Stimulated activated CD4-positive, alpha-beta T cell treated with anti-CD3 and anti-CD28 coated beads, Interleukin-15, amount 100 ng/mL, for 24 hours (primary cell): Measurements from ENCODE around the gene ALDH1B1.

ENCODE experiments used
- DNase-seq: peaks from one replicate; pipeline ENCODE4 v3.0.0-alpha.2; 2020

Gene ALDH1B1

DNA sequence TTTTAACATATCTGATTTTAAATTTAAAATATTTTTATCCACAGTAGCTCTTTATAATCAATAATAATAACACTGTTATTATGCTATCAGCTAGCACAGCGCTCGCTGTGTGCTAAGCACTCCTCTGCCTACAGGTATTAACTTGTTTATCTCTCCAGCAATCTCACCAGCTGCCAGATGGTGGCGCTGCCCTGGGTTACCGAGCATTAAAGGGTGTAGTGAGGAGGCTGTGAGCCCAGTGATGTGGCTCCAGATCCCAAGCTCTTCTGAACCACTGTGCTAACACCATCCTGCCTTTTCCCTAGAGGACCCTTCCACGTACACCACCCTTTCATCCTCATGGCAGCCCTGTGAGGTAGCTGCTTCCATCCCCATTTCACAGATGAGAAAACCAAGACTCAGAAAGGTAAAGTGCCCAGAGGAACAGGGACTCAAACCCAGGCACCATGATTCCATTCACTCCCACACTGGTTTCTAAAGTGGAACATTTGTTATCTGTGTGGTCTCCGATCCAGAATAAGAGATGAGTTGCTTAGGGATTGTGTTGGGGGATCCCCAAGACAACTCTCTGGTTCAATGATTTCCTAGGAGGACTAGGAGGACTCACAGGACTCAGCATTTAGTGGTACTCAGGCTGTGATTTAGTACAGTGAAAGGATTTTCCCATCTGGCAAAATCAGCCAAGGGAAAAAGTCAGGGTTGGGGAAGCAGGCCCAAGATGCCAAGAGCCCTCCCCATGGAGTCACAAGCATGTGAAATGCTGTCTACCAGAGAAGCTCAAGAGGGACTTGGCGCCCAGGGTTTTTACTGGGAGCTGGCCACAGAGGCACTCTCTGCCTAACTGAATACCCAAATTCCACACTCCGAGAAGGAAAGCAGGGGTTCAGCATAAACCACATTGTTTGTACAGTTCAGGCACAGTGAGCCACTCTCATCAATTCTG is 24.8 kb downstream of the ALDH1B1 start:
- DNase-seq = peak; percentile 61

DNA sequence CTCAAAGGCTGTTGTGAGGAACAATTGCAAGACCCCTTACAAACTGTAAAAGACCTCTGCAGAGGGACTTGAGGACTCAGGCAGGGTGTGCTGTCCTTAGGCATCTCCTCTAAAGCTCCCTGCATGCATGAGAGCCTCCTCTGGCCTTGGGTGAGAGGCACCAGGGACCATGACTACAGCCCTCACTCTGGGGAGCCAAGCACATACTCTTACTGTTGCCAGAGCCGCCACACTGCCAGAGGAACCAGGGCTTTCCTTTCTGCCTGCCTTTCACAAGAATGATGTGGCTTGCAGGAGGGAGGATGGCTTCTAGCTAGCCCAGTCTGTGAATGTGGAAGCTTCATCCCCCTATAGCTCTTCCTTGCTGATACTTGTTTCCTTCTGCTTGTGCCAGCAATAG is 25.9 kb downstream of the ALDH1B1 start:
- DNase-seq = no peak

DNA sequence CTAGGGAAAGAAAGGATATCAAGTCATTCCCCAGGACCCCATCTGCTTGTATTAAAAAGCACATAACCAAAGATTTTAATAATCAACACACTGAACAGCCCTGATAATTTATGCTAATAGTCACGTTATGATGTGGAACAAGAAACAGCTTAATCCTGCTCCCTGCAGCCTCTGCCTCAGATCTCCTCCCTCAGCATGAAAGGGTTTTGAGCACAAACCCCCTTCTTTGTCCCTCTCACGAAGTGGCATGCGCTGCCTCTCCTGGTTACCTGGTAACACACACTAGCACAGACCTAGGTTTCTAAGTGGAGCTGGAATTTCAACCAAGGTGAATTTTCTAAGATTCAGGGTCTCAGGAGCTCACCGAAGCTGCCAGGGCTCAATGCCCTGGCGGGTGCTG is 26.7 kb downstream of the ALDH1B1 start:
- DNase-seq = no peak

DNA sequence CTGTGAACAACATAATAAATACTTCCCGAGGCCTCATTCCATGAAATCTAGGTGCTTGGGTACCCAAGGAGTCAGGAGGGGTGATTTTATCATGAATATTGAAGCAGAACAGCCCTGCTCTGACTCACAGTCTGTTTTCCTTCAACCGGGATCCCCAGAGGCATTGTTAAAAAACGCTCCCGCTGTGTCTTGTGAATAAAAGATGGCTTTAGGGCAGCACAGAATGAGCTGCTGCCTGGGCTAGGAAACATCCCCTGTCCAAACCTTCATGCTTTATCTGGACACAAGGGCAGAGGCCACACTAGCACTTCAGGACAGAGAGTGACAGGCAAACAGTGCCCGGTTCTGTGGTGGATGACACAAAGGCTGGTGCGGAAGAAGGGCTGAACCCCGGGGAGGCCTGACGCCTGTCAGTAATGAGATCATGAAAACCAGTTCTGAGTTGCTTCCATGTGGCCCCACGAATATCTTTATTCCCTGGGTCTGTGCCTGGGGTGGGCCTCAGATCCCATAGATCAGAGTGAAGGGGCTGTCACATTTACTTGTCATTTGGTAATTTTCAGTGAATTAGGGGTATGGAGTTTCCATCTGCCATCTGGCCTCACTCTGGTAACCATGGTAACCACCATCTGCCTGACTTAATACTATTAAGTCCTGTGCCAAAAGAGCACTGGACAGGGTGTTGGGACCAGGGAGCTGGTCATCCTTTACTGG is 29.2 kb downstream of the ALDH1B1 start:
- DNase-seq = no peak

DNA sequence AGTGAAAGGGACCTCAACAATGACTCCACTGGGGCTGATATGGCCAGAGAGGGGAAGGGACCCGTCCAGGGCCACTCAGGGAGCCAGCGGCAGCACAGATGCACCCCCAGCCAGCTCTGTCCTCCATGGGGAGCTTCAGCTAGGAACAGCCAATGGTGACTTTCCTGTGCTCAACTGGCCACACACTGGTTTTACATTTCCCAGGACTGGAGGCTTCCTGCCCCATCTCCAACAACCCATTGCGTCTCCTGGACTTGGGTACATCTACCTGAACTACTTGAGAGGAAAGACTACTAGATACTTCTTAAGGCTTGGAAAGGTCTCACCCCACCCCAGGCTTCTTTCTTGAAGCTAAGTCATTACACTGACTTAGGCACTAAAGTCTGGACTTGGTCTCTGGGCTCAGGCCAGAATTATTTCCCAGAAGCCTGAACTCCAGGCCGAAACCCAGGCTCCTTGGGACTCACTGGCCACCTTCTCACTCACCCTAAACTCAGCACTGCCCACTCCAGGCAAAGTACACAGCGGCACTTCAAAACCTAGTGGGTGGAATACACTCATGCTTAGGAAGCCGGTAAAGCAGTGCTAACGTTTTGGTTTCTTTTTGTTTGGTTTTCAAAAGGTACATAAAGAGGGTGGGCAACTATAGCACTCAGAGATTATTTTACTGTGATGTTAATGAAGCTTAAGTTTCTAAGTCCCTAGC is 30.2 kb downstream of the ALDH1B1 start:
- no peak for DNase-seq

DNA sequence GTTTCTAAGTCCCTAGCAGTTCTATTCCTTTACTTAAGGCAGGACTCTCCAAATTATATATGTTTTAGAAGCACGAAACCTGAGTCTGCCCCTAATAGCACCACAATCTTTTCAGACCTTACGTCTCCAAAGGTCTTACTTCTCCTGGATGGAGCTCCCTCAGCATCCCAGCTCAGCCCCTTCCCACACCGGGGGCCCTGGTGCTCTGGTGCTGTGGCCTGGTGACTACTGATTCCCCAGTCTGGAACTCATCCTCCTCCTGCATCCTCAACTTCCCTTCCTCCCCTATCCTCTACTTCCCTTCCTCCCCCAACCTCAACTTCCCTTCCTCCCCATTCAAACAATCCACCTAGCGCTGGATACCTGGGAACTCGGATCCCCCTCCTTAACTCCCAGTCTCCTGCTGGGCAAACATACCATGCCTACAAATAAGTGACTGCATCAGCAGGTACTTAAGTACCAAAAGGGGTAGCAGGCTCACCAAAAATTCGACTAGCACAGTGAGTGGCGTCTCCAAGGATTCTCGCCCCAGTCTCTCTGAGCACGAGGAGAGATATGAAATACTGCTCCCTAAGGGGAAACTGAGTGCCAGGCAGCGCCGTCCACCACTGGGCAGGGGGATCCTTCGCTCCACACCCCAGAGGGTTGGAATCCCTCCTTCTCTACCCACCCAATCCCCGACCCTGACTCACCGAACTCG is 30.9 kb downstream of the ALDH1B1 start:
- DNase-seq = no peak

DNA sequence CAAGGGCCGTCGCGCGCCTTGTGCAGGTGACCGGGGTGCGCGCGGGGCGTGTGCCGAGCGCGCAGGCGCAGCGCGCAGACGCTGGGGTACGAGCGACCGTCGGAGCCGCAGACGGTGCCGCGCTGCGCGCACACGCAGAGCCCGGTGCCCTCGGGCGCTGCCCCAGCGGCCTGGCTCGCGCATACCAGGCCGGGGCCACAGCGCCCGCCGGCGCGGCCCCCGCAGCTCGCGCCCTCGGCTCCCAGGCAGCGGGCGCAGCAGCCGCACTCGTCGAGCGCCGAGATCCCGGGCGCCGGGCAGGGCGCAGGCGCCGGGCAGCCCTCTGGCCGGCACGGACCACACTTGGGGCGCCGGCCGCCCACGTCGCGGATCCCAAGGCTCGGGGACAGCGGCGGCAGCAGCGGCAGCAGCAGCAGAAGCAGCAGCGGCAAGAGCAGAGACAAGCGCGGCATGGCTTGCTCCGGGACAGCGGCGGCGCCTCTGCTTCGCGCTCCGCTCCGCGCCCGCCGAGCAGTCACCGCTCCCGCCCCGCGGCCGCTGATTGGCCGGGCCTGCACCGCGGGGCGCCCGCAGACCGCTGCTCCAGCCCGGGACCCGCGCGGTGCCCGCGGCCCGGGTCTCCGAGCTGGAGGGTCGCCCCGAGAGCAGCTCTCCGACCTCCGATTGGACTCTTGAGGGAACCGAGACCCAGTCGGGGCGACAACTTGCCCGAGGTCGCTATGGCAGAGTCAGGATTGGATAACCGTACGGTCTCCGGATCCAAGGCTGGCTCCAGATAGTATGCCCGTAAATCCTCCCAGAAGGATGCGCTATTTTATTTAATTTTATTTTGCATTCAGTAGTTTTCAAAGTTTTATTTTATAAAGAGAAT is 31.7 kb downstream of the ALDH1B1 start, which contains the start of gene IGFBPL1:
IGFBPL1 (minus strand) TSS at position 482 of the 871 bp plus-strand sequence; CDS start at position 452, 30 bp downstream.
- peak; percentile 50 for DNase-seq

DNA sequence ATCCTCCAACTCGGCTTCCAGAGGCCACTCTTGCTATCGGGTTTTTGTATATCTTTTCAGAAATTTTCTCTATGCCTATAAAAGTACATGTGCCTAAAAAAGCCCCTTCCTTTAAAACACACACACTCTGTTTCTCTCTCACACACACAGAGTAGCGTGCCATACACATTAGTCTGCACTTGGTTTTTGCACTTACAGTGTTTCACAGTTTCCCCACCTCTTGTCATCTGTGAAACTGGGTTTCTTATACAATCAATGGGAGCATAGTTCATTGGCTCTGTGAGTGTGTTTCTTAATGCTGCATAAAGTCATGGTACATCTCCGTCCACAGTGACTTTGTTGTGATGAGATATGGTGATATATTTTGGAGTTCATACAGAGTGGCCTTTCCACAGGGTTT is 32.4 kb downstream of the ALDH1B1 start:
- no peak for DNase-seq

DNA sequence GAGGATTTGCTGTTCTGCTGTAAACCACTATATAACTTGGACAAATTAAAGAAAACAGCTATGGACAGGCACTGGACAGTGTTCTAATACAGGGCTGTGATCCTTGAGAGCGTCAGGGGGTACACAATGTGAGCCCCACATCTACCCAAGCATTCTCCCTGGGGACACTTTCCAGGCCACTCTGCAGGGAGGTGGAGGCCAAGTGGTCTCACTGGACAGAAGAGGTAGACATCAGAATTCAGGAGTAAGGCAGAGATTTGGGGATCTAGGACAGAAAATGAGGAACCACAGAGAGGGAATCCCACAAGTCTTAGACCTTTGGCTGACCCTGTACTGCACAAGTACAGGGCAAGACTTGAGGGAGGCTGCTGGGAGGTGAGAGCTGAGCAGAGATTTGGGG is 35.6 kb downstream of the ALDH1B1 start:
- no peak for DNase-seq

DNA sequence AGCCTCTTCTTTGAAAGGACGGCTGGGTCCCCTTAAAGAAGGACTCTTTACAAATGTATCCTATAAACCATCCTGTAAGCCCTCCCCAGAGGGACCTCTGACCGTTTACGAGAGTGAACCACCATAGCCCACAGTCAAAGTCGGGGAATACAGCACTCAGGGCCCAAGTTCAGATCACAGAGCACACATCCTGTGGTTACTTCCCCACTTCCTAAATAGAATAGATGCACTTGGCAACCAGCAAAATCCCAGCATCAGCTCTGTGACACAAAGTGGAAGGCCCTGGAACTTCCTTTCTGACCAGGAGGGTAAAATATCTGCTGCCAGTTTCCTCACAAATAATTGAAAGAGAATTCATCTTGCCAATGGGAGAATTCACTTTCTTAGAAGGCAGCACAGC is 38.6 kb downstream of the ALDH1B1 start:
- no peak for DNase-seq

DNA sequence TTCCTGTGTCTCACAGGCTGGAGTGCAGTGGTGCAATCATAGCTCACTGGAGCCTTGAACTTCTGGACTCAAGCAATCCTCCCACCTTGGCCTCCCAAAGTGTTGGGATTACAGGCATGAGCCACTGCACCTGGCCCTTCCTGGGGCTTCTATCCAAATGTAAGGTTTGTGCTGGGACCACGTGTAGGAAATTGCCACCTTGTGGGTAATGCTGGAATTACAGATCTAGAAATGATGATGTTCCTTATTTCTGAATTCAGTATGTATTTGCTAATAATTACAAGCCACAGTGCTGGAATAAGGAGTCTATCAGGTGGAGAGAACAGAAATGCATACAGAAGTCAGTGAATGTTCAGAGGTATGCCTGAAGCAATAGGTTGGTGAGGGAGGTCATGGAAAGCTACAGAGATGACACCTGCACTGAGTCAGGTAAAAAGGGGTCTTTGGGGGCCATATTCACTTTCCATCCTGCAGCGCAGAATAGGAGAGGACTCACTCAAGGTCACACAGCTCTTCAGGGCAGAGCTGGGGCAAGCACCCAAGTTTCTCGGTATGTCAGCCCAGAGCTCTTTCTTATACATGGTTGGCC is 40.5 kb downstream of the ALDH1B1 start:
- DNase-seq = peak; percentile 11

DNA sequence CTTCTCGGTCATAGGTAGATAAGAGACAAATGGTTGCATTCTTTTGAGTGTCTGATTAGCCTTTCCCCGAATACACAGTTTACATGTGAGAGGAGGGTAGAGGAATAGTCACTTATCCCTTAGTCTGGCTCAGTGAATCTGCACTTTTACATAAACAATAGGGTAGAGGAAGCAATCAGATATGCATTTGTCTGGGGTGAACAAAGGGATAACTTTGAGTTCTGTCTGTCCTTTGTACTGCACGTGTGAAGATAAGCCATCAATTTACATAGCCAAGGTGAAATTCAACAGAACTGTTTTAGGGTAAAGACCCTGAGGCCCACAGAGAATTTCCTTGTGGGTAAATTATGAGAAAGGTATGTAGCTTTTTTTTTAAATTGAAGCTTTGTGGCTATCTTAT is 41.9 kb downstream of the ALDH1B1 start:
- DNase-seq = no peak

DNA sequence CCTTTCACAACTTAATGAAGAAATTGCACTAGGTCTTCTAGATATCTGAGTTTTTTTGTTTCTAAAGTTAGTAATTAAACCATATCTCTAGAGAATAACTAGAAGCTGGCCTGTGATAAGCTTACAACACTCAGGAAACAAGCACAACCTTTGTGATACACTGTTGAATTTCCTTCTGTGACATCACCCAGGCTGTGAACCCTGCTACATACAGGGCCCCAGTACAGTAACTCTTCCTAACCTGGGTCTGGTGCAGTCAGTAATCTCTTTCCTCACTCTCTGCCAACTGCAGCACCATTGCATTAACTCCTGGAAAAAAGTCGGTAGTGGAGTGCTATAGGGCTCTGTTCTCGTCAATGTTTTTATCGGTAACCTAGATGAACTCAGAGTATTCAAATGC is 42.4 kb downstream of the ALDH1B1 start:
- no peak for DNase-seq

DNA sequence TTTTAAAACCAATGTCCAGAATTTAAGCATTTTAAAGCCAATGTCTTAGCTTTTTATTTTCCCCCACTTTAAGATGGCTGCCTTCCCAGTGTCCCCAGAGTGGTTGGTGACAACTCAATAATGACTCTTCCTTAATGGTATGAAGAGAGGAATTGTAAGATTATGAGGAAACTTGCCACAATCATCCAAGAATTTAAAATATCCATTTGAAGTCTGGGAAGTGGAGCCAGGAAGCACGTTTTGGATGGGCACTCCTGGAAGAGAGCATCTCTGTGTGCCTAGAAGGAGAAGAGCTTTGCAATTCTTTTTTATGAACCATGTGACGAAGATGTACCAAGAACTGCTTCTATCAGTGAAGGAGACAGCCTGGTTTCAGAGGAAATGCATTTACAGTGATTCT is 43.0 kb downstream of the ALDH1B1 start:
- DNase-seq = no peak

DNA sequence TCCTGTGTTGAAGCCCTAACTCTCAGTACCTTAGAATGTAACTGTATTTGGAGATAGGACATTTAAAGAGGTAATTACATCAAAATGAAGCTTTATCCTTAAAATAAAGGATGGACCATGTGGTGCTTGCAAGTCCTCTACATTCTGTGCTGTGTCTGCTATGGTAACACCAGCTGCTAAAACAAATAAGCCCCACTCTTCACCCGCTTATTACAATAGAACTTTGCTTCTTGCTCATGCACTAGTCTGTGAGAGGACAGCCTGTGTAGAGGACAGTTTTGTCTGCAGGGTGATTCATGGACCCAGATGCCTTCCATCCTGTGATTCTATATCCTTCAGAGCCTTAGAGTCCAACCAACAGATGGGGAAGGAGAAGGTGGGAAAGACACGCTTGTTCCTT is 44.2 kb downstream of the ALDH1B1 start:
- DNase-seq = no peak

DNA sequence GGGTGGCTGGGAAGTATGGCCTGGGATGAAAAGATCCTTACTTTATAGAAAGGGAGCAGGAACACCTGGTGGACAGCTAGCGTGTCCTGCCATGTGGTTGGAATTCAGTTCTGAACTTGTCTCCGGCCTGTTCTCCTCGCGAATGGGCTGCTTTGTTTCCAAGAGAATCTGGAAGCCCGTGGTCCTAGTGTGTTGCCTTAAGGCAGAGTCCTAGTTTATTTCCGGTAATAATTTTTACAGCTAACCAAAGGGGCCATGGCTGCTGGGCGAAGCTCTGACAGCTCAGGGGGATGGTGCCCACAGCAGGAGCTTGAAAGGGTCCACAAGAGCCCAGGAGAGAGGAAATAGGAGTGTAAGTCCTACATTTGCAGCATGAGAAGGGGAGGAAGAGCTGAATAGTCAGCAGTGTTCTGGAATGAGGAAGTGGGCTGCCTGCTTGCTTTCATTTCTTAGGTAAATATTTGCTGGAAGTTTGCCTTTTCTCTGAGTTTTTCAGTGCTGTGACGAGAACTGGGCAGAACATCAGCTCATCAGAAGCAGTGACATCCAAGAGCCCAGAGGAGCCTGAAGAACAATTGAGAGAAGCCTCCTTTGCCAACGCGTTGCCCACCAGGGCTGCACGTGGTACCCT is 44.8 kb downstream of the ALDH1B1 start:
- DNase-seq = no peak

DNA sequence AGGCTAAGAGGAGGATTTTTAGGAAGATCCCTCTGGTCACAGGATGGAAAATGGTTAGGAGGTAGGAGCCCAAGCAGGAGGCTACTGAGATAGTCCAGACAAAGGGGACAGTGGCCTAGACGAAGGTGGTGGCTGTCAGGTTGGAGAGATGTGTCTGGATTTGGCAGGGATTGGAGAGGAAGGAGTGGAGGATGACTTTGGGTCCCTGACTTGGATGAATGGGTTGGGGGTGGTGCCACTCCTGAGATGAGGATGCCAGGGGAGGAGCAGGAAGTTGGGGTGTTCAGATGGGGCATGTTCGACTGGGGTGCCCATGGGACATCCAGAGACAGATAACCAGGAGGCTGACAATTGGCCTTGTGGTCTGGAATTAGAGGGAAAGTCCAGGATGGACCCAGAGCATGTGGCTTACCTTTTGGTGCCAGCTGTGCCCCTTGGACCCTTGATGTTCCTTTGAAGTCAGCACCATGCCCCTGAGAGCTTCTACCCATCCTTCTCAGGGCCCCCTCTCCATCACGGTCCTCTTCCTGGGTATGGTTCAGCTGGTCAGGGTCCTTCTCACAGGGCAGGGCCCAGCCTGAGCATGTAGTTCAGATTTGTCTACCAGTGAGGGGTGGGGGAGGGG is 46.9 kb downstream of the ALDH1B1 start:
- DNase-seq = no peak

DNA sequence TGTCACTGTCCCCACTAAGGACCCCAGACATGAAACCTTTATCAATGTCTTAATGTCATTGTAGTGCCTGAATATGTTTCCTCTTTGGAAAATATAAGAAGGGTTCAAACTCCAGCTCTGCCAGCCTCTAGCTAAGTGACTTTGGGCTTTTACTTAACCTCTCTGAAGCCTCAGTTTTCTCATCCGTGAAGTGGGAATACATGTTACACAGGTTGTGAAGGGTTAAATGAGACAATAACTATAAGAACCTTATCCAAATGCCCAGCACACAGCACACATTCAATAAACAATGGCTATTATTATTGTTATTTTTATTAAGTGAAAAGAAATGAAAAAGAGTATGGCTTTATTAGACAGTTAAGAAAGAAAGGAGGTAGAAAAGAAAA is 47.4 kb downstream of the ALDH1B1 start:
- DNase-seq = no peak

DNA sequence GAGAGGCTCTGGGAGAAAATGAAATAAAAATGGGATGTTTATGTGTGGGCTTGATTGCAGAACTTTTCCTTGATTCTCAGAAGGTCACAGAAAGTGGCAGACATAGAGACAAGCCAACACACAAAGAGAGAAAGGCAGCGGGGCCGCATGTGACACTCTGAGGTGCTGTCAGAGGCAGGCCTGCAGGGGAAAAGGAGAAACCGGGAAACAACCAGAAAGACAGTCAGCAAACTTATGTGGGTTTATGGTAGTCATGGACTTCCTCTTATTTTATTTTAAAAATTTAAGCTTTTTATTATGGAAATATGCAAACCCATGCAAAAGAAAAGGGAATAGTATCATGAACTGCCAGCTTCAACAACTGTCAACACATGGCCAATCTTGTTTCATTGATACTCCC is 48.0 kb downstream of the ALDH1B1 start:
- no peak for DNase-seq

DNA sequence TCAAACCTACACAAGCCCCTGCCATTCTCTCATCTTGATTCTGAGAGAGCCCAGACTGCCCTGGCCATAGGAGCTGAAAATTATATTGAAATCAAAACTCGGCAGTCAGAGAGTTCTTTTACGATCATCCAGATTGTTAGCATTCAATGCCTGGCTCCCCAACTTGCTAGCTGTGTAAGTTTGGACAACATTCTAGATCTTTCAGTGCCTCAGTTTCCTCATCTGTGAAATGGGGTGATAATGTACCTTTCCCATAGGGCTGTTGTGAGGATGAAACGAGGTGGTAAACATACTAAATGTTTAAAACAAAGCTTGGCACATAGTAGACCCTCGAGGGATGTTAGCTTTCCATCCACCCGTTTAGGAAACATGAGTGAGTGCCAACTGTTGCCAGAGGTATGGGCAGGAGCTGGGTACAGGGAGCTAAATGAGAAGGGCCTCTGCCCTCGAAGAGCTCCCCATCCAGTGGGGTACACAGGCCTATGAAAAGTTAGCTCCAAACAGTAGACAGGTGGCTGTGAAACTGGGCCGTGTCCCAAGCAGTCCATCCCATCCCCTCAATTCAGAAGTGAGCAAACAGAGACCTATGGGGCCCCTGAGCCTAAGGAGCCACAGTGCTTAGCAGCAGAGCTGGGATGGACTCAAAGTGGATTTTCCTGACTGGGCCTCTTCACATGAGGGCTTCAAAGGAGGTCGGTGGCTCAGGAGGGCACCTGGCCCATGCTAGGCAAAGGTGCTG is 49.0 kb downstream of the ALDH1B1 start:
- no peak for DNase-seq
